Measurements from ENCODE around the gene TBC1D4. TPM values are rescaled to one million over a fixed set of nuclear protein-coding genes. Genes with fewer than 3 reads are reported as not detected.
"Not testable (repeated sequence)": the region's sequence is repeated elsewhere in the genome, so short reads cannot be mapped to it uniquely, and the experiment has no call there.

Gene TBC1D4
- total RNA-seq, 4 donors from 2014 or later, result 20.2 to 74.7 (median 30.9) TPM

- no peak for TF ChIP-seq CTCF (IDR thresholded peaks at IDR 0.05)
- no peak for TF ChIP-seq POLR2A (IDR thresholded peaks at IDR 0.05)
- H3K4me3 ChIP-seq, result no peak overlapping the region
- no peaks in the 10 kb centered on the region for H3K9me3 ChIP-seq
- no peaks in the 10 kb centered on the region for H3K36me3 ChIP-seq
- intact Hi-C loops (cut with DNase I; ENCODE audit: low total_unique reads), result no loop called here
- no peaks in the 10 kb centered on the region for H3K27me3 ChIP-seq
- no peak overlapping the region for H3K27ac ChIP-seq
- no peaks in the 10 kb centered on the region for H3K4me1 ChIP-seq
- no peak for DNase-seq
These were observed 165.5 kb downstream of the TBC1D4 start for GRCh38 chr13:75316427-75316826.

GRCh38 chr13:75312884-75313520 is 169.0 kb downstream of the TBC1D4 start:
- Histone ChIP-seq H3K27me3 (no peaks in the 10 kb centered on the region), H3K27ac (no peak overlapping the region), H3K36me3 (no peaks in the 10 kb centered on the region), H3K4me1 (no peaks in the 10 kb centered on the region), H3K9me3 (no peaks in the 10 kb centered on the region), H3K4me3 (no peak overlapping the region)
- intact Hi-C loops (cut with DNase I; ENCODE audit: low total_unique reads), result no loop called here
- DNase-seq, result no peak
- no peak for TF ChIP-seq POLR2A (IDR thresholded peaks at IDR 0.05)
- no peak for TF ChIP-seq CTCF (IDR thresholded peaks at IDR 0.05)

- no peaks in the 10 kb centered on the region for H3K4me1 ChIP-seq
- H3K4me3 ChIP-seq, result no peak overlapping the region
- H3K36me3 ChIP-seq, result no peaks in the 10 kb centered on the region
- intact Hi-C loops (cut with DNase I; ENCODE audit: low total_unique reads), result no loop called here
- no peak overlapping the region for H3K27ac ChIP-seq
- no peak for DNase-seq
- no peaks in the 10 kb centered on the region for H3K27me3 ChIP-seq
- H3K9me3 ChIP-seq, result no peaks in the 10 kb centered on the region
- no peak for TF ChIP-seq POLR2A (IDR thresholded peaks at IDR 0.05)
- TF ChIP-seq CTCF (IDR thresholded peaks at IDR 0.05), result no peak
These were observed 171.9 kb downstream of the TBC1D4 start for GRCh38 chr13:75309981-75310580.

GRCh38 chr13:75308222-75308621 is 173.7 kb downstream of the TBC1D4 start:
- Histone ChIP-seq H3K9me3 (no peaks in the 10 kb centered on the region), H3K4me3 (no peak overlapping the region), H3K27ac (no peak overlapping the region), H3K4me1 (no peaks in the 10 kb centered on the region), H3K36me3 (no peaks in the 10 kb centered on the region), H3K27me3 (no peaks in the 10 kb centered on the region)
- intact Hi-C loops (cut with DNase I; ENCODE audit: low total_unique reads), result no loop called here
- no peak for DNase-seq
- TF ChIP-seq CTCF (IDR thresholded peaks at IDR 0.05) (no peak), POLR2A (IDR thresholded peaks at IDR 0.05) (no peak)

GRCh38 chr13:75307370-75307949 is 174.5 kb downstream of the TBC1D4 start:
- TF ChIP-seq CTCF (IDR thresholded peaks at IDR 0.05) (no peak), POLR2A (IDR thresholded peaks at IDR 0.05) (no peak)
- Histone ChIP-seq H3K27me3 (no peaks in the 10 kb centered on the region), H3K27ac (no peak overlapping the region), H3K4me1 (no peaks in the 10 kb centered on the region), H3K9me3 (no peaks in the 10 kb centered on the region), H3K36me3 (no peaks in the 10 kb centered on the region), H3K4me3 (no peak overlapping the region)
- intact Hi-C loops (cut with DNase I; ENCODE audit: low total_unique reads), result no loop called here
- DNase-seq, result no peak

- H3K27me3 ChIP-seq; H3K36me3 ChIP-seq; H3K4me1 ChIP-seq; H3K27ac ChIP-seq; DNase-seq; H3K9me3 ChIP-seq; H3K4me3 ChIP-seq; intact Hi-C loops (cut with DNase I; ENCODE audit: low total_unique reads): not testable (repeated sequence)
These were observed 175.0 kb downstream of the TBC1D4 start for GRCh38 chr13:75306967-75307366.

Data from uterus (tissue), 4 donors.